ENCODE measurements around the gene REEP1. TPM values are rescaled to one million over a fixed set of nuclear protein-coding genes. Genes with fewer than 3 reads are reported as not detected.

Gene REEP1
- polyA plus RNA-seq, 1 donor (not counting 4 experiments of a cell fraction or from before 2014, with no cell fraction given) = 0.30 TPM

- H4K20me1 ChIP-seq (ENCODE audit: control insufficient read depth, extremely low read depth, insufficient read depth, low read length) = no peaks in the 10 kb centered on the region
- no peak overlapping the region for H3K4me3 ChIP-seq (ENCODE audit: control insufficient read depth in 2 of 3, extremely low read depth in 1 of 3, insufficient read depth in 2 of 3, low read depth in 1 of 3, low read length in 3 of 3)
- H3K4me2 ChIP-seq (ENCODE audit: control insufficient read depth, extremely low read depth, insufficient read depth, low read depth, low read length) = no peak overlapping the region
- no peaks in the 10 kb centered on the region for H3K9me3 ChIP-seq (ENCODE audit: control insufficient read depth, low read depth, low read length)
- no peaks in the 10 kb centered on the region for H3K9me1 ChIP-seq (ENCODE audit: control insufficient read depth, extremely low read depth, insufficient read depth, low read length)
- DNase-seq (ENCODE audit: low read depth, low spot score) (no peak), FAIRE-seq (no peak)
- H3K36me3 ChIP-seq (ENCODE audit: control insufficient read depth in 2 of 2, extremely low read depth in 1 of 2, insufficient read depth in 2 of 2, low read length in 2 of 2) = no peaks in the 10 kb centered on the region
- dilution Hi-C loops (cut with MboI; ENCODE audit: extremely low pct_ligation_motif_present, low sequenced_read_pairs) = no loop called here
- peaks cover 11% of the 10 kb centered on the region for H3K27me3 ChIP-seq (ENCODE audit: control insufficient read depth, extremely low read depth, insufficient read depth, low read length)
- H3K27ac ChIP-seq (ENCODE audit: control insufficient read depth, insufficient read depth, low read length) = no peak overlapping the region
- H3K9ac ChIP-seq (ENCODE audit: control insufficient read depth, extremely low read depth, insufficient read depth, low read length) = no peak overlapping the region
- no peak for TF ChIP-seq EZH2 (IDR thresholded peaks at IDR 0.05; ENCODE audit: low read length)
- no peak for TF ChIP-seq CTCF (optimal IDR thresholded peaks at IDR 0.05 in 1 of 3, IDR thresholded peaks at IDR 0.05 in 1 of 3, conservative IDR thresholded peaks at IDR 0.05 in 1 of 3; ENCODE audit: extremely low read depth in 1 of 3, insufficient read depth in 2 of 3, low read length in 3 of 3)
- no peaks in the 10 kb centered on the region for H3K79me2 ChIP-seq (ENCODE audit: control insufficient read depth, insufficient read depth, low read length)
- no peak overlapping the region for H2AFZ ChIP-seq (ENCODE audit: control insufficient read depth, low read length)
- H3K4me1 ChIP-seq (ENCODE audit: control insufficient read depth, extremely low read depth, insufficient read depth, low read length) = no peaks in the 10 kb centered on the region
Observed at GRCh38 chr2:86292571-86293515, 44.6 kb downstream of the REEP1 start.

DNA sequence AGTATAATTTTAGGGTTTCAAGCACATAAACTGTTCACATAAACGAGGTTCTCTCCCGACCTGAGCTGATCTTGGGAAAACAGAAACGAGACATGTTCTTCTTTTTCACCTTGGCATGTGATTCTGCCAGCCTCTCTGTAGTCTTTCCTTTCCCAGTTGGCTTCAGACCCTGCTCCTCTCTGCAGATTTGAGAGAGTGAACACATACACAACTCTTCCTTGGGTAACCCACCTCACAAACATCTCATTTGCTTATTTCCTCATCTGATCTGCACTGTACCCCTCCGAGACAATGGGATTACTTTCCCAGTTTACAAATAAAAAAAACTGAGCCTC lies 46.1 kb downstream of the REEP1 start:
- no peak overlapping the region for H3K4me3 ChIP-seq (ENCODE audit: control insufficient read depth in 2 of 3, extremely low read depth in 1 of 3, insufficient read depth in 2 of 3, low read depth in 1 of 3, low read length in 3 of 3)
- no peaks in the 10 kb centered on the region for H3K36me3 ChIP-seq (ENCODE audit: control insufficient read depth in 2 of 2, extremely low read depth in 1 of 2, insufficient read depth in 2 of 2, low read length in 2 of 2)
- DNase-seq (ENCODE audit: low read depth, low spot score) = no peak
- H3K9ac ChIP-seq (ENCODE audit: control insufficient read depth, extremely low read depth, insufficient read depth, low read length) = no peak overlapping the region
- H3K4me1 ChIP-seq (ENCODE audit: control insufficient read depth, extremely low read depth, insufficient read depth, low read length) = no peaks in the 10 kb centered on the region
- H4K20me1 ChIP-seq (ENCODE audit: control insufficient read depth, extremely low read depth, insufficient read depth, low read length) = no peaks in the 10 kb centered on the region
- TF ChIP-seq CTCF (optimal IDR thresholded peaks at IDR 0.05 in 1 of 3, IDR thresholded peaks at IDR 0.05 in 1 of 3, conservative IDR thresholded peaks at IDR 0.05 in 1 of 3; ENCODE audit: extremely low read depth in 1 of 3, insufficient read depth in 2 of 3, low read length in 3 of 3) = no peak
- no peak for TF ChIP-seq EZH2 (IDR thresholded peaks at IDR 0.05; ENCODE audit: low read length)
- dilution Hi-C loops (cut with MboI; ENCODE audit: extremely low pct_ligation_motif_present, low sequenced_read_pairs) = no loop called here
- peaks cover 11% of the 10 kb centered on the region for H3K27me3 ChIP-seq (ENCODE audit: control insufficient read depth, extremely low read depth, insufficient read depth, low read length)
- H2AFZ ChIP-seq (ENCODE audit: control insufficient read depth, low read length) = no peak overlapping the region
- no peaks in the 10 kb centered on the region for H3K9me3 ChIP-seq (ENCODE audit: control insufficient read depth, low read depth, low read length)
- no peak overlapping the region for H3K4me2 ChIP-seq (ENCODE audit: control insufficient read depth, extremely low read depth, insufficient read depth, low read depth, low read length)
- H3K79me2 ChIP-seq (ENCODE audit: control insufficient read depth, insufficient read depth, low read length) = no peaks in the 10 kb centered on the region
- H3K27ac ChIP-seq (ENCODE audit: control insufficient read depth, insufficient read depth, low read length) = no peak overlapping the region
- H3K9me1 ChIP-seq (ENCODE audit: control insufficient read depth, extremely low read depth, insufficient read depth, low read length) = no peaks in the 10 kb centered on the region
- FAIRE-seq = no peak

Data from keratinocyte (primary cell).